Measurements from ENCODE around the gene B9D1. TPM values are rescaled to one million over a fixed set of nuclear protein-coding genes. Genes with fewer than 3 reads are reported as not detected.

B9D1 gene
- total and polyA plus RNA-seq, 2 experiments from 2014 or later, result 35.2 to 63.5 TPM

GRCh38 chr17:19372439-19372838 lies 9.9 kb upstream of the B9D1 start:
- no peaks in the 10 kb centered on the region for H4K20me1 ChIP-seq (replicated peaks; ENCODE audit: insufficient read depth)
- H3K4me3 ChIP-seq, result no peak overlapping the region
- no peaks in the 10 kb centered on the region for H3K9me2 ChIP-seq (ENCODE audit: insufficient read depth)
- peaks cover 16% of the 10 kb centered on the region for H3K4me1 Mint-ChIP-seq
- H3K4me2 ChIP-seq, result no peak overlapping the region
- H3F3A ChIP-seq (replicated peaks; ENCODE audit: low read depth), result no peaks in the 10 kb centered on the region; the same call in 1 of the 2 replicates
- no peak overlapping the region for H3K27ac ChIP-seq (ENCODE audit: low read depth)
- 0 out of 2 replicates have a peak, but pooled peaks cover 7% of the 10 kb centered on the region for H3K79me2 ChIP-seq (replicated peaks; ENCODE audit: insufficient read depth)
- H3K36me3 Mint-ChIP-seq (ENCODE audit: low read depth), result no peaks in the 10 kb centered on the region; the same call in 2 of the 3 replicates
- H3K27ac Mint-ChIP-seq, result no peak overlapping the region
- no peaks in the 10 kb centered on the region for H3K27me3 ChIP-seq (ENCODE audit: insufficient read depth)
- H3K36me3 ChIP-seq (ENCODE audit: insufficient read depth), result no peaks in the 10 kb centered on the region
- H3K9me3 Mint-ChIP-seq, result no peaks in the 10 kb centered on the region; the same call in 2 of the 3 replicates
- H2AFZ ChIP-seq, result no peak overlapping the region
- TF ChIP-seq STAT1 (IDR thresholded peaks at IDR 0.05; ENCODE audit: unreplicated experiment) (no peak), ETS1 (IDR thresholded peaks at IDR 0.05) (no peak), CREB1 (CRISPR knock-in tag; IDR thresholded peaks at IDR 0.05; ENCODE audit: low read depth) (no peak), REST (IDR thresholded peaks at IDR 0.05; ENCODE audit: unreplicated experiment) (no peak), EZH2 (IDR thresholded peaks at IDR 0.05; ENCODE audit: low read depth, unreplicated experiment) (no peak), ZNF114 (CRISPR knock-in tag; IDR thresholded peaks at IDR 0.05) (no peak), EZH2phosphoT487 (IDR thresholded peaks at IDR 0.05; ENCODE audit: unreplicated experiment) (no peak), POLR2AphosphoS5 (IDR thresholded peaks at IDR 0.05; ENCODE audit: low read depth) (no peak), NANOG (IDR thresholded peaks at IDR 0.05; ENCODE audit: borderline replicate concordance) (no peak), ZNF462 (CRISPR knock-in tag; IDR thresholded peaks at IDR 0.05) (no peak), JUNB (IDR thresholded peaks at IDR 0.05; ENCODE audit: unreplicated experiment) (no peak), CTCF (conservative IDR thresholded peaks at IDR 0.05; ENCODE audit: low read depth in 2 of 2) (no peak), ZNF331 (CRISPR knock-in tag; IDR thresholded peaks at IDR 0.05; ENCODE audit: low read depth) (no peak)
- H3K4me1 ChIP-seq (ENCODE audit: insufficient read depth), result peaks cover 5% of the 10 kb centered on the region
- ATAC-seq (no peak), DNase-seq (ENCODE audit: low spot score) (no peak)
- no peak overlapping the region for H3K4me3 Mint-ChIP-seq
- peaks cover 6% of the 10 kb centered on the region for H3K27me3 Mint-ChIP-seq (ENCODE audit: insufficient read depth, low read depth, poor library complexity)
